ENCODE measurements around the gene MTMR11. TPM values are rescaled to one million over a fixed set of nuclear protein-coding genes. Genes with fewer than 3 reads are reported as not detected.

Gene MTMR11
- total and polyA plus RNA-seq, 2 of the 13 experiments (the other 11 are each of a cell fraction or from before 2014, with no cell fraction given), result 0.49 to 2.8 TPM

DNA sequence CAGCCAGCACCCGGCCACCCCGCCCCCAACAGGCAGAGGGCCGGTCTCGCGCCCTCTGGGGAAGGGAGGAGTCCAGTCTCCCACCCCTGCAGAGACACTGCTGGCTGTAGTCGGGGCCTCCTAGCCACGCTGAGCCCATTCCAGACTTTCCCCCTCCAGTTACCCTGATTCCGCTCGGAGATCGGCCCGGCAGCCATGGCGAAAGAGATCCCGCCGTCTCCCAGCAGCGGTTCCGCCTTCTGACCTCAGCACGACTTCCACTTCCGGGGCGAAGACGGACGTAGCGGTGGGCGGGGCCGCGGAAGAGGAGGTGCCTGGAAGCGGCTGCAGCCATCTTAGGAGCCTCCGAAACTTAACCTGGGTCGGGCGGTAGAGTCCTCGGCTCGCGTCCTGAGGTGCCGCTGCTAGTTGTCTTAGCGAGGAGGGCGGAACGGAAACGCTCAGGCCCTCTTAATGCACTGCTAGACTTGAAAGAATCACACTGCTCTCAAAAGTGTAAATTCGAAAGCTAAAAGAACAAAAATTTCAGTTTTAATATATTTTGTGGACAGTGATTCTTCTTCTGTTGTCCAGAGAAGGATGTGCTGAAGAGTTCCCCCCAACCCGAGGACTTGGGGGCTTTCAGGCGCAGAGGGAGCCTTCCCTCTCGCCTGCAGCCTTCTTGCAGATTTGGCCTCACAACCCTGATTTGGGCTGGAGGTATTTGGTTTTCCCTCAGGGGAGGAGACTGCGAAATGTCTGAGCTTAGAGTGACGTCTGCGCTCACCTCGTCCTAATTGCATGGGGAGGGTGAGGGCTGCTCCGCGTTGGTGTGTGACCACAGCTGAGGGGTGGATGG is 8.9 kb downstream of the MTMR11 start, which contains the start of gene SF3B4 (continued):
- TF ChIP-seq HNRNPLL (IDR thresholded peaks at IDR 0.05; ENCODE audit: low read depth, low read length, poor library complexity, severe bottlenecking), result peak; percentile 70
- TF ChIP-seq ZNF264 (CRISPR knock-in tag; IDR thresholded peaks at IDR 0.05), result no peak
- no peak for TF ChIP-seq CHD2 (IDR thresholded peaks at IDR 0.05; ENCODE audit: low read depth, low read length)
- TF ChIP-seq, protein P1, sequence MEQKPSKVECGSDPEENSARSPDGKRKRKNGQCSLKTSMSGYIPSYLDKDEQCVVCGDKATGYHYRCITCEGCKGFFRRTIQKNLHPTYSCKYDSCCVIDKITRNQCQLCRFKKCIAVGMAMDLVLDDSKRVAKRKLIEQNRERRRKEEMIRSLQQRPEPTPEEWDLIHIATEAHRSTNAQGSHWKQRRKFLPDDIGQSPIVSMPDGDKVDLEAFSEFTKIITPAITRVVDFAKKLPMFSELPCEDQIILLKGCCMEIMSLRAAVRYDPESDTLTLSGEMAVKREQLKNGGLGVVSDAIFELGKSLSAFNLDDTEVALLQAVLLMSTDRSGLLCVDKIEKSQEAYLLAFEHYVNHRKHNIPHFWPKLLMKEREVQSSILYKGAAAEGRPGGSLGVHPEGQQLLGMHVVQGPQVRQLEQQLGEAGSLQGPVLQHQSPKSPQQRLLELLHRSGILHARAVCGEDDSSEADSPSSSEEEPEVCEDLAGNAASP (CRISPR knock-in tag; IDR thresholded peaks at IDR 0.05; ENCODE audit: borderline replicate concordance), result no peak
- no peak; the same call in 1 of the 2 replicates for TF ChIP-seq ZNF441 (CRISPR knock-in tag; IDR thresholded peaks at IDR 0.05; ENCODE audit: borderline replicate concordance)
- TF ChIP-seq ZNF235 (CRISPR knock-in tag; IDR thresholded peaks at IDR 0.05; ENCODE audit: borderline replicate concordance), result 0 out of 2 replicates have a peak, but pooled peaks have one; percentile 25
- peak; percentile 69; the same call in 1 of the 2 replicates for TF ChIP-seq POLR2AphosphoS2 (IDR thresholded peaks at IDR 0.05; ENCODE audit: low read depth, low read length)
- TF ChIP-seq, protein P2, sequence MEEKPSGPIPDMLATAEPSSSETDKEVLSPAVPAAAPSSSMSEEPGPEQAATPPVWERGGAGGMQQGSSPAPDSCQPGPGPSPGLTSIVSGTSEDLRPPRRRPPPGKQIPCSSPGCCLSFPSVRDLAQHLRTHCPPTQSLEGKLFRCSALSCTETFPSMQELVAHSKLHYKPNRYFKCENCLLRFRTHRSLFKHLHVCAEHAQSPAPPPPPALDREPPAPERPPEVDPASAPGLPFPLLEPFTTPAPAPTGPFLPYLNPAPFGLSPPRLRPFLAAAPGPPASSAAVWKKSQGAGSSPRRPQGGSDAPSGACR (CRISPR knock-in tag; IDR thresholded peaks at IDR 0.05), result peak; percentile 61
- peak; percentile 75; the same call in 1 of the 2 replicates for TF ChIP-seq WIZ (CRISPR knock-in tag; IDR thresholded peaks at IDR 0.05)
- peak; percentile 93 for TF ChIP-seq SRSF1 (optimal IDR thresholded peaks at IDR 0.05; ENCODE audit: low read depth, low read length)
- no peak for TF ChIP-seq SMYD3 (CRISPR knock-in tag; IDR thresholded peaks at IDR 0.05)
- no peak for TF ChIP-seq PPARG (CRISPR knock-in tag; conservative IDR thresholded peaks at IDR 0.05)
- TF ChIP-seq ZNF224 (CRISPR knock-in tag; IDR thresholded peaks at IDR 0.05), result 0 out of 2 replicates have a peak, but pooled peaks have one; percentile 55
- 0 out of 2 replicates have a peak, but pooled peaks have one; percentile 20 for TF ChIP-seq SMAD3 (CRISPR knock-in tag; IDR thresholded peaks at IDR 0.05)
- TF ChIP-seq, protein P3, sequence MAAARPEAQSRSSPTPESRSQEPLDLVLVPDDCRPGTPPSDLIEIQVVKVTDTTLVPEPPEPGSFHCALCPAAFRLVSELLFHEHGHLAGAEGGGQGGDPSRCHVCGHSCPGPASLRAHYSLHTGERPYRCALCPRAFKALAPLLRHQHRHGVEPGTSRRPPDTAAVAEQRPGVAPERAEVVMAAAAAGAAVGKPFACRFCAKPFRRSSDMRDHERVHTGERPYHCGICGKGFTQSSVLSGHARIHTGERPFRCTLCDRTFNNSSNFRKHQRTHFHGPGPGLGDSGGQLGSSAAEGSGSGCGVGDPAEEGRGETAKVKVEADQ (CRISPR knock-in tag; IDR thresholded peaks at IDR 0.05; ENCODE audit: borderline replicate concordance), result peak; percentile 64
- TF ChIP-seq NFE2 (CRISPR knock-in tag; IDR thresholded peaks at IDR 0.05), result no peak
- TF ChIP-seq RCOR2 (CRISPR knock-in tag; IDR thresholded peaks at IDR 0.05), result 0 out of 2 replicates have a peak, but pooled peaks have one; percentile 10
- TF ChIP-seq, protein P4, sequence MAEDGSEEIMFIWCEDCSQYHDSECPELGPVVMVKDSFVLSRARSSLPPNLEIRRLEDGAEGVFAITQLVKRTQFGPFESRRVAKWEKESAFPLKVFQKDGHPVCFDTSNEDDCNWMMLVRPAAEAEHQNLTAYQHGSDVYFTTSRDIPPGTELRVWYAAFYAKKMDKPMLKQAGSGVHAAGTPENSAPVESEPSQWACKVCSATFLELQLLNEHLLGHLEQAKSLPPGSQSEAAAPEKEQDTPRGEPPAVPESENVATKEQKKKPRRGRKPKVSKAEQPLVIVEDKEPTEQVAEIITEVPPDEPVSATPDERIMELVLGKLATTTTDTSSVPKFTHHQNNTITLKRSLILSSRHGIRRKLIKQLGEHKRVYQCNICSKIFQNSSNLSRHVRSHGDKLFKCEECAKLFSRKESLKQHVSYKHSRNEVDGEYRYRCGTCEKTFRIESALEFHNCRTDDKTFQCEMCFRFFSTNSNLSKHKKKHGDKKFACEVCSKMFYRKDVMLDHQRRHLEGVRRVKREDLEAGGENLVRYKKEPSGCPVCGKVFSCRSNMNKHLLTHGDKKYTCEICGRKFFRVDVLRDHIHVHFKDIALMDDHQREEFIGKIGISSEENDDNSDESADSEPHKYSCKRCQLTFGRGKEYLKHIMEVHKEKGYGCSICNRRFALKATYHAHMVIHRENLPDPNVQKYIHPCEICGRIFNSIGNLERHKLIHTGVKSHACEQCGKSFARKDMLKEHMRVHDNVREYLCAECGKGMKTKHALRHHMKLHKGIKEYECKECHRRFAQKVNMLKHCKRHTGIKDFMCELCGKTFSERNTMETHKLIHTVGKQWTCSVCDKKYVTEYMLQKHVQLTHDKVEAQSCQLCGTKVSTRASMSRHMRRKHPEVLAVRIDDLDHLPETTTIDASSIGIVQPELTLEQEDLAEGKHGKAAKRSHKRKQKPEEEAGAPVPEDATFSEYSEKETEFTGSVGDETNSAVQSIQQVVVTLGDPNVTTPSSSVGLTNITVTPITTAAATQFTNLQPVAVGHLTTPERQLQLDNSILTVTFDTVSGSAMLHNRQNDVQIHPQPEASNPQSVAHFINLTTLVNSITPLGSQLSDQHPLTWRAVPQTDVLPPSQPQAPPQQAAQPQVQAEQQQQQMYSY (CRISPR knock-in tag; IDR thresholded peaks at IDR 0.05), result 0 out of 2 replicates have a peak, but pooled peaks have one; percentile 33
- TF ChIP-seq, protein P5, sequence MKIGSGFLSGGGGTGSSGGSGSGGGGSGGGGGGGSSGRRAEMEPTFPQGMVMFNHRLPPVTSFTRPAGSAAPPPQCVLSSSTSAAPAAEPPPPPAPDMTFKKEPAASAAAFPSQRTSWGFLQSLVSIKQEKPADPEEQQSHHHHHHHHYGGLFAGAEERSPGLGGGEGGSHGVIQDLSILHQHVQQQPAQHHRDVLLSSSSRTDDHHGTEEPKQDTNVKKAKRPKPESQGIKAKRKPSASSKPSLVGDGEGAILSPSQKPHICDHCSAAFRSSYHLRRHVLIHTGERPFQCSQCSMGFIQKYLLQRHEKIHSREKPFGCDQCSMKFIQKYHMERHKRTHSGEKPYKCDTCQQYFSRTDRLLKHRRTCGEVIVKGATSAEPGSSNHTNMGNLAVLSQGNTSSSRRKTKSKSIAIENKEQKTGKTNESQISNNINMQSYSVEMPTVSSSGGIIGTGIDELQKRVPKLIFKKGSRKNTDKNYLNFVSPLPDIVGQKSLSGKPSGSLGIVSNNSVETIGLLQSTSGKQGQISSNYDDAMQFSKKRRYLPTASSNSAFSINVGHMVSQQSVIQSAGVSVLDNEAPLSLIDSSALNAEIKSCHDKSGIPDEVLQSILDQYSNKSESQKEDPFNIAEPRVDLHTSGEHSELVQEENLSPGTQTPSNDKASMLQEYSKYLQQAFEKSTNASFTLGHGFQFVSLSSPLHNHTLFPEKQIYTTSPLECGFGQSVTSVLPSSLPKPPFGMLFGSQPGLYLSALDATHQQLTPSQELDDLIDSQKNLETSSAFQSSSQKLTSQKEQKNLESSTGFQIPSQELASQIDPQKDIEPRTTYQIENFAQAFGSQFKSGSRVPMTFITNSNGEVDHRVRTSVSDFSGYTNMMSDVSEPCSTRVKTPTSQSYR (CRISPR knock-in tag; IDR thresholded peaks at IDR 0.05; ENCODE audit: borderline replicate concordance), result peak; percentile 61
